DND-41 (cell line): ENCODE data around the gene THOC7.

Source experiments
- ATAC-seq: fragments of 200-7000 bp; cut with Tn5 transposase; 3 replicates; pipeline ENCODE4 v1.9.1; 2021; ENCODE audit warnings: low read depth; ENCODE audit not compliant: insufficient read depth
- DNase-seq: peaks from one replicate; pipeline ENCODE4 v3.0.0-alpha.2; 2020
- H2AFZ ChIP-seq: 2 replicates; pipeline ENCODE4 v1.6.0; 2012; ENCODE audit warnings: low read depth, low read length
- H3K27ac ChIP-seq: 2 replicates; pipeline ENCODE4 v1.5.1; 2012; ENCODE audit warnings: low read length, inconsistent platforms
- H3K27me3 ChIP-seq: fragments of 200-600 bp; sonication (generic); 2 replicates; pipeline ENCODE4 v1.6.0; 2012; ENCODE audit warnings: low read length, mild to moderate bottlenecking, inconsistent platforms; ENCODE audit not compliant: insufficient read depth, poor library complexity
- H3K36me3 ChIP-seq: 2 replicates; pipeline ENCODE4 v1.5.1; 2012; ENCODE audit warnings: low read length, inconsistent platforms; ENCODE audit not compliant: insufficient read depth
- H3K4me1 ChIP-seq: 2 replicates; pipeline ENCODE4 v1.5.1; 2012; ENCODE audit warnings: mild to moderate bottlenecking, low read length; ENCODE audit not compliant: insufficient read depth
- H3K4me2 ChIP-seq: 2 replicates; pipeline ENCODE4 v1.6.0; 2012; ENCODE audit warnings: mild to moderate bottlenecking, moderate library complexity, low read length, inconsistent platforms; ENCODE audit not compliant: insufficient read depth
- H3K4me3 ChIP-seq, 2 experiments: fragments of 200-600 bp in 1 of 2; shearing (Covaris generic) in 1 of 2; 2 replicates each; pipeline ENCODE4 v1.5.1; 2012 to 2016; ENCODE audit warnings: inconsistent platforms in 2 of 2, low read length in 2 of 2, mild to moderate bottlenecking in 2 of 2, low read depth in 1 of 2, moderate library complexity in 1 of 2
- H3K79me2 ChIP-seq: 2 replicates; pipeline ENCODE4 v1.6.0; 2012; ENCODE audit warnings: low read length, inconsistent platforms; ENCODE audit not compliant: insufficient read depth
- H3K9ac ChIP-seq: 2 replicates; pipeline ENCODE4 v1.6.0; 2012; ENCODE audit warnings: low read depth, mild to moderate bottlenecking, inconsistent platforms, low read length, moderate library complexity
- H3K9me3 ChIP-seq: 2 replicates; pipeline ENCODE4 v1.5.1; 2012; ENCODE audit warnings: low read length, moderate library complexity, mild to moderate bottlenecking, inconsistent platforms; ENCODE audit not compliant: insufficient read depth, severe bottlenecking
- H4K20me1 ChIP-seq: 2 replicates; pipeline ENCODE4 v1.6.0; 2012; ENCODE audit warnings: low read length; ENCODE audit not compliant: insufficient read depth
- CTCF ChIP-seq: IDR thresholded peaks from 2 replicates; pipeline ENCODE4 v1.5.1; 2012; ENCODE audit warnings: borderline replicate concordance, low read length, moderate library complexity, mild to moderate bottlenecking; ENCODE audit not compliant: poor library complexity, severe bottlenecking; ENCODE audit errors: extremely low read depth
- EZH2 ChIP-seq: IDR thresholded peaks from 3 replicates; pipeline ENCODE4 v1.6.1; 2012; ENCODE audit warnings: borderline replicate concordance, low read depth, mild to moderate bottlenecking, moderate library complexity, low read length, inconsistent platforms; ENCODE audit not compliant: severe bottlenecking

Gene THOC7

GRCh38 chr3:63895422-63896189 is 32.0 kb upstream of the THOC7 start:
- no peak for ATAC-seq
- H3K9ac ChIP-seq = no peak overlapping the region
- TF ChIP-seq EZH2 = no peak
- no peak for TF ChIP-seq CTCF

GRCh38 chr3:63892773-63893352 is 29.3 kb upstream of the THOC7 start:
- Histone ChIP-seq H3K4me2 (no peak overlapping the region), H3K36me3 (no peaks in the 10 kb centered on the region; the same call in 1 of the 2 replicates), H4K20me1 (peaks cover 38% of the 10 kb centered on the region), H3K4me1 (no peaks in the 10 kb centered on the region), H3K4me3 (no peak overlapping the region), H2AFZ (no peak overlapping the region), H3K9me3 (no peaks in the 10 kb centered on the region), H3K9ac (no peak overlapping the region), H3K27ac (no peak overlapping the region), H3K79me2 (peaks cover 92% of the 10 kb centered on the region), H3K27me3 (no peaks in the 10 kb centered on the region)
- TF ChIP-seq CTCF = no peak
- no peak for TF ChIP-seq EZH2
- DNase-seq = no peak
- ATAC-seq = no peak

More at GRCh38 chr3:63895422-63896189, 32.0 kb upstream of the THOC7 start:
- no peak for DNase-seq
- peaks cover 34% of the 10 kb centered on the region for H4K20me1 ChIP-seq
- H2AFZ ChIP-seq = no peak overlapping the region
- no peak overlapping the region for H3K4me2 ChIP-seq
- peaks cover 25% of the 10 kb centered on the region for H3K36me3 ChIP-seq
- H3K4me1 ChIP-seq = no peaks in the 10 kb centered on the region
- no peak overlapping the region for H3K27ac ChIP-seq
- H3K4me3 ChIP-seq = no peak overlapping the region
- H3K27me3 ChIP-seq = no peaks in the 10 kb centered on the region
- H3K79me2 ChIP-seq = peaks cover 72% of the 10 kb centered on the region
- no peaks in the 10 kb centered on the region for H3K9me3 ChIP-seq

- DNase-seq (no peak), ATAC-seq (no peak)
- no peaks in the 10 kb centered on the region for H3K4me1 ChIP-seq
- peaks cover 92% of the 10 kb centered on the region for H3K79me2 ChIP-seq
- H3K36me3 ChIP-seq = no peaks in the 10 kb centered on the region; the same call in 1 of the 2 replicates
- H3K9me3 ChIP-seq = no peaks in the 10 kb centered on the region
- peaks cover 42% of the 10 kb centered on the region for H4K20me1 ChIP-seq
- H3K4me3 ChIP-seq = no peak overlapping the region
- no peak overlapping the region for H2AFZ ChIP-seq
- H3K27me3 ChIP-seq = no peaks in the 10 kb centered on the region
- TF ChIP-seq EZH2 = no peak
- no peak overlapping the region for H3K27ac ChIP-seq
- no peak overlapping the region for H3K9ac ChIP-seq
- no peak overlapping the region for H3K4me2 ChIP-seq
These were observed 27.9 kb upstream of the THOC7 start for GRCh38 chr3:63891518-63891917.

- H3K79me2 ChIP-seq = peaks cover 91% of the 10 kb centered on the region
- peaks cover 39% of the 10 kb centered on the region for H4K20me1 ChIP-seq
- no peaks in the 10 kb centered on the region for H3K27me3 ChIP-seq
- H3K4me2 ChIP-seq = no peak overlapping the region
- ATAC-seq (no peak), DNase-seq (no peak)
- no peaks in the 10 kb centered on the region for H3K9me3 ChIP-seq
- H3K4me1 ChIP-seq = no peaks in the 10 kb centered on the region
- no peak overlapping the region for H3K4me3 ChIP-seq
- no peaks in the 10 kb centered on the region; the same call in 1 of the 2 replicates for H3K36me3 ChIP-seq
- H3K9ac ChIP-seq = no peak overlapping the region
- no peak overlapping the region for H2AFZ ChIP-seq
- no peak for TF ChIP-seq EZH2
- TF ChIP-seq CTCF = no peak
- no peak overlapping the region for H3K27ac ChIP-seq
These were observed 23.3 kb upstream of the THOC7 start for GRCh38 chr3:63886858-63887257.
